Heart left ventricle (tissue), 13 donors: ENCODE data around the gene HAX1.

ENCODE experiments used
- POLR2A ChIP-seq, 2 donors: fragments of 450-650 bp; IDR thresholded peaks; one replicate each; pipeline ENCODE4 v1.6.1; 2017; ENCODE audit warnings: antibody characterized with exemption in 2 of 2, mild to moderate bottlenecking in 2 of 2, moderate library complexity in 2 of 2
- TF ChIP-seq, protein P1 (sequence below), 12 donors: fragments of 200-600 bp; sonication (generic) in 4 of 12; IDR thresholded peaks; one replicate each; pipeline versions ENCODE4 v1.5.0 to v1.8.0; 2018 to 2022; ENCODE audit warnings: antibody characterized with exemption in 12 of 12, mild to moderate bottlenecking in 5 of 12
- donor health status: ischemic (EF 13 %, LVEDD 7.1; RV severe dilation, severe dysfunction).
- donor health status: DM: no; HTN: yes; CAD: no.
- donor health status: DM: no; HTN: no; CAD: no.
- donor health status: ischemic (EF 25% LVEDD 6.9; RV normal size, moderate dysfunction).
- donor health status: ischemic (EF 25% LVEDD 5.7; RV mildly dilated, moderate dysfunction).
- donor health status: ischemic (EF 35%, LVEDD 5.7; RV mildly dilated, moderate dysfunction).
- donor health status: nonischemic (EF 11% LVEDD 7.7; RV severe dilation, severe dysfunction).
- donor health status: DM: yes; HTN: yes; CAD: no.
- donor health status: PGD.
- donor health status: ischemic (EF 29% LVEDD 5.4; RV normal size, mild dysfunction).
- donor health status: nonischemic (EF 23%, LVEDD 6.1; RV moderate dilation, normal function).

- TF ChIP-seq, protein P1, sequence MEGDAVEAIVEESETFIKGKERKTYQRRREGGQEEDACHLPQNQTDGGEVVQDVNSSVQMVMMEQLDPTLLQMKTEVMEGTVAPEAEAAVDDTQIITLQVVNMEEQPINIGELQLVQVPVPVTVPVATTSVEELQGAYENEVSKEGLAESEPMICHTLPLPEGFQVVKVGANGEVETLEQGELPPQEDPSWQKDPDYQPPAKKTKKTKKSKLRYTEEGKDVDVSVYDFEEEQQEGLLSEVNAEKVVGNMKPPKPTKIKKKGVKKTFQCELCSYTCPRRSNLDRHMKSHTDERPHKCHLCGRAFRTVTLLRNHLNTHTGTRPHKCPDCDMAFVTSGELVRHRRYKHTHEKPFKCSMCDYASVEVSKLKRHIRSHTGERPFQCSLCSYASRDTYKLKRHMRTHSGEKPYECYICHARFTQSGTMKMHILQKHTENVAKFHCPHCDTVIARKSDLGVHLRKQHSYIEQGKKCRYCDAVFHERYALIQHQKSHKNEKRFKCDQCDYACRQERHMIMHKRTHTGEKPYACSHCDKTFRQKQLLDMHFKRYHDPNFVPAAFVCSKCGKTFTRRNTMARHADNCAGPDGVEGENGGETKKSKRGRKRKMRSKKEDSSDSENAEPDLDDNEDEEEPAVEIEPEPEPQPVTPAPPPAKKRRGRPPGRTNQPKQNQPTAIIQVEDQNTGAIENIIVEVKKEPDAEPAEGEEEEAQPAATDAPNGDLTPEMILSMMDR (IDR thresholded peaks at IDR 0.05): peak in 2 of 12 donors; percentile 15 to 19
- no peak for TF ChIP-seq POLR2A (IDR thresholded peaks at IDR 0.05)
These were observed 48.6 kb downstream of the HAX1 start, which contains the start of gene AQP10 for GRCh38 chr1:154320882-154321608.
